ENCODE data around the gene MUC6.

Gene MUC6

GRCh38 chr11:1009371-1009770 lies 27.1 kb downstream of the MUC6 start:
- TF ChIP-seq, protein P1, sequence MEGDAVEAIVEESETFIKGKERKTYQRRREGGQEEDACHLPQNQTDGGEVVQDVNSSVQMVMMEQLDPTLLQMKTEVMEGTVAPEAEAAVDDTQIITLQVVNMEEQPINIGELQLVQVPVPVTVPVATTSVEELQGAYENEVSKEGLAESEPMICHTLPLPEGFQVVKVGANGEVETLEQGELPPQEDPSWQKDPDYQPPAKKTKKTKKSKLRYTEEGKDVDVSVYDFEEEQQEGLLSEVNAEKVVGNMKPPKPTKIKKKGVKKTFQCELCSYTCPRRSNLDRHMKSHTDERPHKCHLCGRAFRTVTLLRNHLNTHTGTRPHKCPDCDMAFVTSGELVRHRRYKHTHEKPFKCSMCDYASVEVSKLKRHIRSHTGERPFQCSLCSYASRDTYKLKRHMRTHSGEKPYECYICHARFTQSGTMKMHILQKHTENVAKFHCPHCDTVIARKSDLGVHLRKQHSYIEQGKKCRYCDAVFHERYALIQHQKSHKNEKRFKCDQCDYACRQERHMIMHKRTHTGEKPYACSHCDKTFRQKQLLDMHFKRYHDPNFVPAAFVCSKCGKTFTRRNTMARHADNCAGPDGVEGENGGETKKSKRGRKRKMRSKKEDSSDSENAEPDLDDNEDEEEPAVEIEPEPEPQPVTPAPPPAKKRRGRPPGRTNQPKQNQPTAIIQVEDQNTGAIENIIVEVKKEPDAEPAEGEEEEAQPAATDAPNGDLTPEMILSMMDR (IDR thresholded peaks at IDR 0.05; ENCODE audit: insufficient read depth, low read length, poor library complexity, severe bottlenecking), result no peak
- H3K4me3 ChIP-seq (replicated peaks; ENCODE audit: low read depth, low read length), result no peak overlapping the region
- peaks cover 18% of the 10 kb centered on the region for H3K36me3 ChIP-seq (ENCODE audit: control insufficient read depth, insufficient read depth, low read length)
- H3K27me3 ChIP-seq (replicated peaks; ENCODE audit: control insufficient read depth, insufficient read depth, low read length), result no peaks in the 10 kb centered on the region
- DNase-seq (ENCODE audit: extremely low read depth, insufficient read length), result no peak

DNA sequence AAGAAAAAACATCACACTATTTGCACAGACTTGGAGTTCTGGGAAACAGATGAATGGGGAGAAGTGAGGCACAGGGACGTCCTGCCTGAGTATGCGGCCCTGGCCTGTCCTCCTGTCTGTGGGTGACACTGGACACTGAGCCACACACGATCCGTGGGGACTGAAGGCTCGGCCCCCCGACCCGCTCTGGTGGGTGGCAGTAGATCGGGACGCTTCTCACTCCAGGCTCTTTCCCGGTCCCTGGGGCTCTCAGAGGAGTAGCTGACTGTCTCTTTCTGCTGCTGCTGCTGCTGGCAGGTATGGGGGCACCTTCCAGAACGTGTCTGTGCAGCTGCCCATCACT lies 27.7 kb downstream of the MUC6 start:
- no peaks in the 10 kb centered on the region for H3K27me3 ChIP-seq (replicated peaks; ENCODE audit: control insufficient read depth, insufficient read depth, low read length)
- H3K4me3 ChIP-seq (replicated peaks; ENCODE audit: low read depth, low read length), result no peak overlapping the region
- H3K36me3 ChIP-seq (ENCODE audit: control insufficient read depth, insufficient read depth, low read length), result peaks cover 18% of the 10 kb centered on the region
- DNase-seq (ENCODE audit: extremely low read depth, insufficient read length), result no peak
- TF ChIP-seq, protein P1 (IDR thresholded peaks at IDR 0.05; ENCODE audit: insufficient read depth, low read length, poor library complexity, severe bottlenecking), result no peak

- H3K36me3 ChIP-seq (ENCODE audit: control insufficient read depth, insufficient read depth, low read length), result peaks cover 20% of the 10 kb centered on the region
Measured at GRCh38 chr11:1008001-1008802, 28.3 kb downstream of the MUC6 start.

DNA sequence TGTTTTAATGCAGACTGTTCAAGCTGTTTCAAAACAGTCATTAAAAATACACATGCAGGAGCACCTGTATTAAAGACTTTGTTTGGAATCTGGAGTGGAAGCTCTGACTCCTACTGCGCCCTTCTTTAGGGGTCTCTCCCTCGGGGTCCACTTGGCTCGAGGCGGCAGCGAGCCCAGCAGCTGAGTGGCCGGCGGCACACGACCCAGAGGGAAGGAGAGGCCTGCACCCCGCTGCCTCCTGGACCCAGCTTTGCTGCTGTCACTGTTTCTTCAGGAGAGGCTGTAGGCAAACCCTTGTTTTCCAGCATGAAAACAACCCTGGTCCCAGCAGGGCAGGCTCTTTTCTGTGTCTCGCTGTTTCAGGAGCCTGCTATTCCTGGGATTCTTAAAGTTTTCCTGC lies 29.2 kb downstream of the MUC6 start:
- TF ChIP-seq, protein P1 (IDR thresholded peaks at IDR 0.05; ENCODE audit: insufficient read depth, low read length, poor library complexity, severe bottlenecking), result no peak
- H3K27me3 ChIP-seq (replicated peaks; ENCODE audit: control insufficient read depth, insufficient read depth, low read length), result no peaks in the 10 kb centered on the region
- H3K4me3 ChIP-seq (replicated peaks; ENCODE audit: low read depth, low read length), result no peak overlapping the region
- DNase-seq (ENCODE audit: extremely low read depth, insufficient read length), result no peak
- H3K36me3 ChIP-seq (ENCODE audit: control insufficient read depth, insufficient read depth, low read length), result peaks cover 23% of the 10 kb centered on the region

More at GRCh38 chr11:1008001-1008802, 28.3 kb downstream of the MUC6 start:
- H3K4me3 ChIP-seq (replicated peaks; ENCODE audit: low read depth, low read length), result no peak overlapping the region
- DNase-seq (ENCODE audit: extremely low read depth, insufficient read length), result no peak
- no peaks in the 10 kb centered on the region for H3K27me3 ChIP-seq (replicated peaks; ENCODE audit: control insufficient read depth, insufficient read depth, low read length)
- TF ChIP-seq, protein P1 (IDR thresholded peaks at IDR 0.05; ENCODE audit: insufficient read depth, low read length, poor library complexity, severe bottlenecking), result no peak

- TF ChIP-seq, protein P1 (IDR thresholded peaks at IDR 0.05; ENCODE audit: insufficient read depth, low read length, poor library complexity, severe bottlenecking), result no peak
- Histone ChIP-seq H3K36me3 (ENCODE audit: control insufficient read depth, insufficient read depth, low read length) (peaks cover 26% of the 10 kb centered on the region), H3K4me3 (replicated peaks; ENCODE audit: low read depth, low read length) (no peak overlapping the region), H3K27me3 (replicated peaks; ENCODE audit: control insufficient read depth, insufficient read depth, low read length) (no peaks in the 10 kb centered on the region)
- DNase-seq (ENCODE audit: extremely low read depth, insufficient read length), result no peak
Measured at GRCh38 chr11:1006762-1007161, 29.8 kb downstream of the MUC6 start.

All from GM06990 (cell line).